WTC11 (cell line): ENCODE measurements around the gene LARGE1. TPM values are rescaled to one million over a fixed set of nuclear protein-coding genes. Genes with fewer than 3 reads are reported as not detected.

Experiments
- ATAC-seq: fragments of 200-7000 bp; cut with Tn5 transposase; 2 replicates; pipeline ENCODE4 v1.10.0; 2021; ENCODE audit warnings: mild to moderate bottlenecking, moderate library complexity
- CTCF ChIA-PET: fragments of 300-600 bp; sonication (Branson Sonifier 250); formaldehyde crosslinking; loops from one replicate; lab custom pipeline; 2021; ENCODE audit warnings: antibody characterized with exemption; lab: Charles Lee
- POLR2A ChIA-PET: fragments of 350-600 bp; sonication (Branson Sonifier 250); formaldehyde crosslinking; loops from one replicate; lab custom pipeline; 2021; ENCODE audit warnings: antibody characterized with exemption; lab: Charles Lee
- DNase-seq: peaks from one replicate; pipeline ENCODE4 v3.0.0; 2021; ENCODE audit warnings: low spot score
- H3K27ac Mint-ChIP-seq: 2 replicates; pipeline ENCODE4 v1.8.0; 2021; ENCODE audit warnings: mixed read lengths
- H3K27me3 Mint-ChIP-seq: 2 replicates; pipeline ENCODE4 v1.8.0; 2021; ENCODE audit warnings: low read depth, mild to moderate bottlenecking, moderate library complexity, mixed read lengths
- H3K36me3 Mint-ChIP-seq: 2 replicates; pipeline ENCODE4 v1.8.0; 2021; ENCODE audit warnings: mixed read lengths
- H3K4me1 Mint-ChIP-seq: 2 replicates; pipeline ENCODE4 v1.8.0; 2022; ENCODE audit warnings: mixed read lengths
- H3K4me3 Mint-ChIP-seq: 2 replicates; pipeline ENCODE4 v1.8.0; 2021; ENCODE audit warnings: mild to moderate bottlenecking, moderate library complexity, mixed read lengths
- H3K9me3 Mint-ChIP-seq: 2 replicates; pipeline ENCODE4 v1.8.0; 2021; ENCODE audit warnings: mixed read lengths
- ATF1 ChIP-seq: sonication (generic); formaldehyde crosslinking; IDR thresholded peaks from 2 replicates; pipeline ENCODE4 v1.8.1; 2023; ENCODE audit warnings: mild to moderate bottlenecking, moderate library complexity, missing genetic modification reagents
- CTCF ChIP-seq: fragments of 200-600 bp; IDR thresholded peaks from 2 replicates; pipeline ENCODE4 v1.8.0; 2022; ENCODE audit warnings: antibody characterized with exemption
- E2F4 ChIP-seq: sonication (generic); formaldehyde crosslinking; IDR thresholded peaks from 2 replicates; pipeline ENCODE4 v1.8.1; 2022; ENCODE audit warnings: low read depth, mild to moderate bottlenecking, moderate library complexity, missing genetic modification reagents, borderline replicate concordance
- ESRRA ChIP-seq: sonication (generic); formaldehyde crosslinking; IDR thresholded peaks from 2 replicates; pipeline ENCODE4 v1.8.1; 2022; ENCODE audit warnings: mild to moderate bottlenecking, missing genetic modification reagents, borderline replicate concordance
- ETV6 ChIP-seq: sonication (generic); formaldehyde crosslinking; IDR thresholded peaks from 2 replicates; pipeline ENCODE4 v1.8.1; 2022; ENCODE audit warnings: mild to moderate bottlenecking, missing genetic modification reagents
- FOXJ3 ChIP-seq: sonication (generic); formaldehyde crosslinking; IDR thresholded peaks from 2 replicates; pipeline ENCODE4 v1.9.0; 2021; ENCODE audit warnings: missing genetic modification reagents, mild to moderate bottlenecking, borderline replicate concordance
- JAZF1 ChIP-seq: fragments of 250-450 bp; sonication (Bioruptor Pico); IDR thresholded peaks from 2 replicates; pipeline ENCODE4 v1.9.0; 2021; ENCODE audit warnings: moderate library complexity, mild to moderate bottlenecking, inconsistent platforms
- MXD4 ChIP-seq: fragments of 250-450 bp; sonication (Bioruptor Pico); IDR thresholded peaks from 2 replicates; pipeline ENCODE4 v1.8.0; 2021; ENCODE audit warnings: mild to moderate bottlenecking, moderate library complexity, borderline replicate concordance
- NFATC4 ChIP-seq: fragments of 250-450 bp; sonication (Bioruptor Pico); IDR thresholded peaks from 2 replicates; pipeline ENCODE4 v1.9.0; 2021; ENCODE audit warnings: mild to moderate bottlenecking
- OVOL2 ChIP-seq: fragments of 250-450 bp; sonication (Bioruptor Pico); IDR thresholded peaks from 2 replicates; pipeline ENCODE4 v1.9.0; 2021; ENCODE audit warnings: mild to moderate bottlenecking, borderline replicate concordance
- PRDM15 ChIP-seq: sonication (generic); formaldehyde crosslinking; IDR thresholded peaks from 2 replicates; pipeline ENCODE4 v1.8.0; 2022; ENCODE audit warnings: missing genetic modification reagents
- RORB ChIP-seq: fragments of 250-450 bp; sonication (Bioruptor Pico); IDR thresholded peaks from 2 replicates; pipeline ENCODE4 v1.9.0; 2021; ENCODE audit warnings: mild to moderate bottlenecking
- SOX15 ChIP-seq: fragments of 250-450 bp; sonication (Bioruptor Pico); IDR thresholded peaks from 2 replicates; pipeline ENCODE4 v1.9.0; 2021; ENCODE audit warnings: mild to moderate bottlenecking
- SP1 ChIP-seq: sonication (generic); formaldehyde crosslinking; conservative IDR thresholded peaks from 2 replicates; pipeline ENCODE4 v1.8.1; 2022; ENCODE audit warnings: missing genetic modification reagents
- TEAD1 ChIP-seq: sonication (generic); formaldehyde crosslinking; IDR thresholded peaks from 2 replicates; pipeline ENCODE4 v1.8.0; 2022; ENCODE audit warnings: mild to moderate bottlenecking, missing genetic modification reagents
- TEAD4 ChIP-seq: sonication (generic); formaldehyde crosslinking; IDR thresholded peaks from 2 replicates; pipeline ENCODE4 v1.8.0; 2022; ENCODE audit warnings: mild to moderate bottlenecking, missing genetic modification reagents
- total RNA-seq: library from RNA; stranded (reverse); gene quantifications from 3 replicates; pipeline ENCODE4 v1.2.3, GENCODE V29; 2021
- TF ChIP-seq, protein P1 (sequence below): sonication (generic); formaldehyde crosslinking; conservative IDR thresholded peaks from 2 replicates; pipeline ENCODE4 v1.8.1; 2022; ENCODE audit warnings: mild to moderate bottlenecking, missing genetic modification reagents
- TF ChIP-seq, protein P2 (sequence below): sonication (generic); formaldehyde crosslinking; IDR thresholded peaks from 2 replicates; pipeline ENCODE4 v1.8.1; 2023; ENCODE audit warnings: mild to moderate bottlenecking, missing genetic modification reagents
- TF ChIP-seq, protein P3 (sequence below): sonication (generic); formaldehyde crosslinking; IDR thresholded peaks from 2 replicates; pipeline ENCODE4 v1.8.1; 2022; ENCODE audit warnings: missing genetic modification reagents, borderline replicate concordance

LARGE1 gene
- total RNA-seq, 1 experiment from 2014 or later: 72.6 TPM

GRCh38 chr22:33743756-33744155 lies 176.5 kb downstream of the LARGE1 start (continued):
- TF ChIP-seq E2F4 (CRISPR knock-in tag): no peak
- TF ChIP-seq NFATC4 (CRISPR knock-in tag): no peak

GRCh38 chr22:33741025-33741424 lies 179.3 kb downstream of the LARGE1 start:
- TF ChIP-seq, protein P1, sequence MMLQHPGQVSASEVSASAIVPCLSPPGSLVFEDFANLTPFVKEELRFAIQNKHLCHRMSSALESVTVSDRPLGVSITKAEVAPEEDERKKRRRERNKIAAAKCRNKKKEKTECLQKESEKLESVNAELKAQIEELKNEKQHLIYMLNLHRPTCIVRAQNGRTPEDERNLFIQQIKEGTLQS (CRISPR knock-in tag): no peak
- TF ChIP-seq OVOL2 (CRISPR knock-in tag): no peak
- TF ChIP-seq ETV6 (CRISPR knock-in tag): no peak
- TF ChIP-seq ESRRA: no peak
- TF ChIP-seq PRDM15 (CRISPR knock-in tag): no peak
- no peak for TF ChIP-seq SP1 (CRISPR knock-in tag)
- no peak for TF ChIP-seq FOXJ3
- TF ChIP-seq TEAD4 (CRISPR knock-in tag): no peak
- TF ChIP-seq, protein P2, sequence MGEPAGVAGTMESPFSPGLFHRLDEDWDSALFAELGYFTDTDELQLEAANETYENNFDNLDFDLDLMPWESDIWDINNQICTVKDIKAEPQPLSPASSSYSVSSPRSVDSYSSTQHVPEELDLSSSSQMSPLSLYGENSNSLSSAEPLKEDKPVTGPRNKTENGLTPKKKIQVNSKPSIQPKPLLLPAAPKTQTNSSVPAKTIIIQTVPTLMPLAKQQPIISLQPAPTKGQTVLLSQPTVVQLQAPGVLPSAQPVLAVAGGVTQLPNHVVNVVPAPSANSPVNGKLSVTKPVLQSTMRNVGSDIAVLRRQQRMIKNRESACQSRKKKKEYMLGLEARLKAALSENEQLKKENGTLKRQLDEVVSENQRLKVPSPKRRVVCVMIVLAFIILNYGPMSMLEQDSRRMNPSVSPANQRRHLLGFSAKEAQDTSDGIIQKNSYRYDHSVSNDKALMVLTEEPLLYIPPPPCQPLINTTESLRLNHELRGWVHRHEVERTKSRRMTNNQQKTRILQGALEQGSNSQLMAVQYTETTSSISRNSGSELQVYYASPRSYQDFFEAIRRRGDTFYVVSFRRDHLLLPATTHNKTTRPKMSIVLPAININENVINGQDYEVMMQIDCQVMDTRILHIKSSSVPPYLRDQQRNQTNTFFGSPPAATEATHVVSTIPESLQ (CRISPR knock-in tag): no peak
- TF ChIP-seq CTCF: no peak
- TF ChIP-seq RORB (CRISPR knock-in tag): no peak
- no peak for TF ChIP-seq JAZF1 (CRISPR knock-in tag)
- no peak for TF ChIP-seq TEAD1 (CRISPR knock-in tag)
- no peak for TF ChIP-seq MXD4 (CRISPR knock-in tag)
- TF ChIP-seq ATF1: no peak
- TF ChIP-seq, protein P3, sequence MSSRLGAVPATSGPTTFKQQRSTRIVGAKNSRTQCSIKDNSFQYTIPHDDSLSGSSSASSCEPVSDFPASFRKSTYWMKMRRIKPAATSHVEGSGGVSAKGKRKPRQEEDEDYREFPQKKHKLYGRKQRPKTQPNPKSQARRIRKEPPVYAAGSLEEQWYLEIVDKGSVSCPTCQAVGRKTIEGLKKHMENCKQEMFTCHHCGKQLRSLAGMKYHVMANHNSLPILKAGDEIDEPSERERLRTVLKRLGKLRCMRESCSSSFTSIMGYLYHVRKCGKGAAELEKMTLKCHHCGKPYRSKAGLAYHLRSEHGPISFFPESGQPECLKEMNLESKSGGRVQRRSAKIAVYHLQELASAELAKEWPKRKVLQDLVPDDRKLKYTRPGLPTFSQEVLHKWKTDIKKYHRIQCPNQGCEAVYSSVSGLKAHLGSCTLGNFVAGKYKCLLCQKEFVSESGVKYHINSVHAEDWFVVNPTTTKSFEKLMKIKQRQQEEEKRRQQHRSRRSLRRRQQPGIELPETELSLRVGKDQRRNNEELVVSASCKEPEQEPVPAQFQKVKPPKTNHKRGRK: no peak
- TF ChIP-seq SOX15 (CRISPR knock-in tag): no peak
- Mint-ChIP-seq H3K27me3 (no peaks in the 10 kb centered on the region), H3K9me3 (peaks cover 12% of the 10 kb centered on the region), H3K27ac (no peak overlapping the region), H3K4me3 (no peak overlapping the region), H3K36me3 (peaks cover 30% of the 10 kb centered on the region), H3K4me1 (peaks cover 50% of the 10 kb centered on the region)
- ChIA-PET POLR2A (no interaction called here), CTCF (interaction anchor here (0.6 kb wide), 1 partner anchor 222 kb away, joined by 3 read pairs; no protein-coding TSS in a partner anchor)
- DNase-seq (no peak), ATAC-seq (no peak)
